GM19035 (cell line): ENCODE data around the gene IL1RN.
A peak's percentile ranks its signal among the peaks of the same experiment; 100 is the strongest.

Experiments used
- ATAC-seq: cut with Tn5 transposase; IDR thresholded peaks from one replicate; pipeline ENCODE4 v1.9.1; 2021; ENCODE audit not compliant: unreplicated experiment

Gene IL1RN

GRCh38 chr2:113124984-113125855 lies 2.2 kb upstream of the IL1RN start:
- no peak for ATAC-seq

GRCh38 chr2:113127646-113128570 lies 510 bp downstream of the IL1RN start:
- no peak for ATAC-seq

- ATAC-seq, result no peak
Measured at GRCh38 chr2:113129519-113130078, 2.2 kb downstream of the IL1RN start.

- ATAC-seq, result no peak
Measured at GRCh38 chr2:113131352-113132185, 4.2 kb downstream of the IL1RN start.

- ATAC-seq, result no peak
Measured at GRCh38 chr2:113132414-113133021, 5.1 kb downstream of the IL1RN start.

- no peak for ATAC-seq
Measured at GRCh38 chr2:113133704-113134598, 6.6 kb downstream of the IL1RN start.

- no peak for ATAC-seq
Measured at GRCh38 chr2:113134717-113135116, 7.3 kb downstream of the IL1RN start.

- no peak for ATAC-seq
Measured at GRCh38 chr2:113135317-113135716, 7.9 kb downstream of the IL1RN start.

GRCh38 chr2:113136828-113137775 lies 9.7 kb downstream of the IL1RN start:
- ATAC-seq, result no peak

GRCh38 chr2:113137827-113138226 lies 10.4 kb downstream of the IL1RN start:
- ATAC-seq, result no peak

- peak; percentile 75 for ATAC-seq
Measured at GRCh38 chr2:113138428-113139322, 11.3 kb downstream of the IL1RN start.

- no peak for ATAC-seq
Measured at GRCh38 chr2:113141451-113141850, 14.1 kb downstream of the IL1RN start.

GRCh38 chr2:113142290-113142689 lies 14.9 kb downstream of the IL1RN start:
- ATAC-seq, result no peak

- ATAC-seq, result no peak
Measured at GRCh38 chr2:113144259-113144658, 16.9 kb downstream of the IL1RN start.

- no peak for ATAC-seq
Measured at GRCh38 chr2:113148606-113149552, 21.5 kb downstream of the IL1RN start.
